ENCODE results near the gene NBAS.

Gene NBAS

GRCh38 chr2:15593327-15593705, 32.2 kb upstream of the NBAS start:
- H3K4me3 ChIP-seq (ENCODE audit: low read depth, low read length) = peak overlapping the region; percentile 90
- POLR2A ChIA-PET = no interaction called here
- CTCF ChIA-PET = no interaction called here
- TF ChIP-seq CTCF (IDR thresholded peaks at IDR 0.05; ENCODE audit: insufficient read depth, low read length, missing control alignments) = no peak
- no peak for DNase-seq (ENCODE audit: low read depth, low spot score)

GRCh38 chr2:15591692-15592463, 30.7 kb upstream of the NBAS start, which contains the start of gene DDX1:
TSS of gene DDX1 (plus strand) at chr2:15591868. CDS start at chr2:15591934, 66 bp downstream.
- no peak for TF ChIP-seq CTCF (IDR thresholded peaks at IDR 0.05; ENCODE audit: insufficient read depth, low read length, missing control alignments)
- ChIA-PET CTCF (interaction anchor here (1.1 to 9.7 kb wide), 2 partner anchors 9 to 16 kb away, joined by 3 to 129 read pairs; no protein-coding TSS in a partner anchor), POLR2A (no interaction called here)
- peak within 1 kb of the TSS; percentile 90 for H3K4me3 ChIP-seq (ENCODE audit: low read depth, low read length)
- peak; percentile 19 for DNase-seq (ENCODE audit: low read depth, low spot score)

DNA sequence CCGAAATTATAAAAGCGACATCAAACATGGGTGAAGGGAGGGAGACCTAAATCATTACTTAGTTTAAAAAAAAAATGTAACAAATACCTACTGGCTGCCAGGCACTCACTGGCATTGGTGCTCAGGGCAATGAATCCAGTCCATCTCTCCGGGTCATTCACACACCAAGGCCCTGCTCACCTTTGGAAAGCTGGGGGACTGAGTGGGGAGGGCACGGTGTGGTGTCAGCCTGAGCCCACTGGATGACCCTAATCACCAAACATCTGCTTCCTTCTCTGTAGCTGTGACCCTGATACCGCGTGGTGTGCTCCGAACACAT, 30.2 kb upstream of the NBAS start:
- peak overlapping the region; percentile 90 for H3K4me3 ChIP-seq (ENCODE audit: low read depth, low read length)
- CTCF ChIA-PET = interaction anchor here (1.1 to 9.7 kb wide), 2 partner anchors 10 to 16 kb away, joined by 3 to 129 read pairs; no protein-coding TSS in a partner anchor
- POLR2A ChIA-PET = no interaction called here
- DNase-seq (ENCODE audit: low read depth, low spot score) = no peak
- no peak for TF ChIP-seq CTCF (IDR thresholded peaks at IDR 0.05; ENCODE audit: insufficient read depth, low read length, missing control alignments)

DNA sequence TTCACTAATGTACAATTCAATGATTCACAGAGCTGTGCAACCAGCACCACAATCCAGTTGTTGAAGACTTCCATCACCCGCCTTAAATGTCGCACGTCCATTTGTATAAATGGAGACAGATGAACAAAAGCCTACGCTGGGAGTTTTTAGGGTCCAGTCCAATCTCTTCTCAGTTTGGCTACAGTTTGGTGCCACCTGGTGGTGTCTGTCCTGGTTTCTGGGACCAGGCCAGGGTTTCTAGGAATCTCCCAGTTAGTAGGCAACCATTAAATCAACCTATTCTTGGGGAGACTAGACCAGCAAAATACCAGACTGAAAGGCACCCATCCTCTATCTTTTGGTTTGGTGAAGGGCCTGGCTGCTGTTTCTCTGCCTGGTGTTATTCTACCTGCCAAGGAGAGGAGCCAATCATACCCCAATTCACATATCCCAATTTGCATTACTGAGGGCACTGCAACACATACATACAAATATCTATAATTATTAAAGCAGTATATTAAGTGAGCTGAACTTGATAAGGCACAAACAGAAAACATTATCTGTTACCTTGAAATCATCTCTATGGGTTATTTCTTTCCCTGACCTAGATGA, 27.3 kb upstream of the NBAS start:
- POLR2A ChIA-PET = no interaction called here
- TF ChIP-seq CTCF (IDR thresholded peaks at IDR 0.05; ENCODE audit: insufficient read depth, low read length, missing control alignments) = peak; percentile 61
- DNase-seq (ENCODE audit: low read depth, low spot score) = no peak
- no peak overlapping the region for H3K4me3 ChIP-seq (ENCODE audit: low read depth, low read length)
- CTCF ChIA-PET = interaction anchor here (0.6 to 9.7 kb wide), 7 partner anchors 13 to 289 kb away, joined by 3 to 129 read pairs (median 4); partner anchors contain the start of gene NBAS

- DNase-seq (ENCODE audit: low read depth, low spot score) = no peak
- ChIA-PET POLR2A (no interaction called here), CTCF (interaction anchor here (9.7 kb wide), 1 partner anchor 9 kb away, joined by 129 read pairs; no protein-coding TSS in a partner anchor)
- no peak for TF ChIP-seq CTCF (IDR thresholded peaks at IDR 0.05; ENCODE audit: insufficient read depth, low read length, missing control alignments)
- H3K4me3 ChIP-seq (ENCODE audit: low read depth, low read length) = no peak overlapping the region
These were observed 23.8 kb upstream of the NBAS start for GRCh38 chr2:15584767-15585469.

- CTCF ChIA-PET = interaction anchor here (9.7 kb wide), 1 partner anchor 9 kb away, joined by 129 read pairs; no protein-coding TSS in a partner anchor
- no peak overlapping the region for H3K4me3 ChIP-seq (ENCODE audit: low read depth, low read length)
These were observed 23.2 kb upstream of the NBAS start for GRCh38 chr2:15584316-15584715.

More at GRCh38 chr2:15584316-15584715, 23.2 kb upstream of the NBAS start:
- DNase-seq (ENCODE audit: low read depth, low spot score) = no peak
- POLR2A ChIA-PET = no interaction called here
- TF ChIP-seq CTCF (IDR thresholded peaks at IDR 0.05; ENCODE audit: insufficient read depth, low read length, missing control alignments) = no peak

Data from AG04449 (cell line).